ENCODE measurements around the gene GATA5. TPM values are rescaled to one million over a fixed set of nuclear protein-coding genes. Genes with fewer than 3 reads are reported as not detected.

GATA5 gene
- total and polyA plus RNA-seq, 2 donors from 2014 or later: 1.0 to 6.9 TPM

DNA sequence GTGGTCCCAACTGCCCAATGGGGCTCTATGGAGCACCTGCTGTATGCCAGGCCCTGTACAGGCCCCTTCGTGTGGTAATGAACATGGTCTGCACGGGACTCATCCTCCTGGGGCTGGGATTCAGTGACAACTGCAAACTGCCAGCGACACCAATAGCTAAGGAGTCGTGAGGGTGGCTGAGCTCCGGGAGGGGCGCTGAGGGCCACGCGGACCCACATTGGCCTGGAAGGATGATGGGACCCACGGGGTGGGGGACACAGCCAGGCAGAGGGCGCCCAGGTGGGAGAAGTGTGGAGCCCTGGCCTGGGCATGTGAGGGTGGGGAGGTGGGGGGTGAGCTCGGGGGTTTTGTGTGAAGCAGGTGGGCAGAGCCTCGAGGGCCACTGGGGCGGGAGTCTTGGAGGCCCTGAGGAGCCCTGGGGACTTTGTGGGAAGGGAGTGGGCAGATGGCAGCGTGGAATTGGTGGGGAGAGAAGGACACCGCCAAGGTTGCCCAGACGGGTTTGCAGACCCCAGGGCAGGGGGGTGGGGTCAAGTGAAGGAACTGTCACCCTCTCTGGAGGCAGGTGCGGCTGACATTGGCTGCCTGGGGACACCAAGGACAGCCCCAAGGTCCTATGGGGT is 22.5 kb downstream of the GATA5 start:
- Histone ChIP-seq H3K36me3 (ENCODE audit: control insufficient read depth in 2 of 3, insufficient read depth in 3 of 3, low read length in 3 of 3) (no peaks in the 10 kb centered on the region), H3K9me3 (ENCODE audit: control insufficient read depth in 2 of 3, insufficient read depth in 1 of 3, low read length in 3 of 3) (no peaks in the 10 kb centered on the region), H3K27me3 (ENCODE audit: control insufficient read depth, insufficient read depth, low read length) (no peaks in the 10 kb centered on the region), H3K27ac (ENCODE audit: low read depth in 2 of 2, low read length in 2 of 2) (peak overlapping the region in 1 of 2 donors; percentile 17), H3K9ac (ENCODE audit: low read length in 3 of 3) (no peak overlapping the region), H3K4me3 (ENCODE audit: low read length in 3 of 3) (no peak overlapping the region), H3K4me1 (ENCODE audit: control insufficient read depth in 2 of 3, insufficient read depth in 2 of 3, low read depth in 1 of 3, low read length in 3 of 3) (peaks cover 0 to 10% (median 0%) of the 10 kb centered on the region in 3 donors)
- FAIRE-seq: no peak
- TF ChIP-seq, protein P1, sequence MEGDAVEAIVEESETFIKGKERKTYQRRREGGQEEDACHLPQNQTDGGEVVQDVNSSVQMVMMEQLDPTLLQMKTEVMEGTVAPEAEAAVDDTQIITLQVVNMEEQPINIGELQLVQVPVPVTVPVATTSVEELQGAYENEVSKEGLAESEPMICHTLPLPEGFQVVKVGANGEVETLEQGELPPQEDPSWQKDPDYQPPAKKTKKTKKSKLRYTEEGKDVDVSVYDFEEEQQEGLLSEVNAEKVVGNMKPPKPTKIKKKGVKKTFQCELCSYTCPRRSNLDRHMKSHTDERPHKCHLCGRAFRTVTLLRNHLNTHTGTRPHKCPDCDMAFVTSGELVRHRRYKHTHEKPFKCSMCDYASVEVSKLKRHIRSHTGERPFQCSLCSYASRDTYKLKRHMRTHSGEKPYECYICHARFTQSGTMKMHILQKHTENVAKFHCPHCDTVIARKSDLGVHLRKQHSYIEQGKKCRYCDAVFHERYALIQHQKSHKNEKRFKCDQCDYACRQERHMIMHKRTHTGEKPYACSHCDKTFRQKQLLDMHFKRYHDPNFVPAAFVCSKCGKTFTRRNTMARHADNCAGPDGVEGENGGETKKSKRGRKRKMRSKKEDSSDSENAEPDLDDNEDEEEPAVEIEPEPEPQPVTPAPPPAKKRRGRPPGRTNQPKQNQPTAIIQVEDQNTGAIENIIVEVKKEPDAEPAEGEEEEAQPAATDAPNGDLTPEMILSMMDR (IDR thresholded peaks at IDR 0.05; ENCODE audit: borderline replicate concordance, extremely low read depth, insufficient read depth): no peak
- no peak for DNase-seq
- intact Hi-C loops (cut with DNase I): no loop called here

- Histone ChIP-seq H3K27me3 (ENCODE audit: control insufficient read depth, insufficient read depth, low read length) (no peaks in the 10 kb centered on the region), H3K4me1 (ENCODE audit: control insufficient read depth in 2 of 3, insufficient read depth in 2 of 3, low read depth in 1 of 3, low read length in 3 of 3) (peaks cover 0 to 10% (median 0%) of the 10 kb centered on the region in 3 donors), H3K9ac (ENCODE audit: low read length in 3 of 3) (no peak overlapping the region), H3K4me3 (ENCODE audit: low read length in 3 of 3) (no peak overlapping the region), H3K27ac (ENCODE audit: low read depth in 2 of 2, low read length in 2 of 2) (no peak overlapping the region), H3K36me3 (ENCODE audit: control insufficient read depth in 2 of 3, insufficient read depth in 3 of 3, low read length in 3 of 3) (no peaks in the 10 kb centered on the region), H3K9me3 (ENCODE audit: control insufficient read depth in 2 of 3, insufficient read depth in 1 of 3, low read length in 3 of 3) (no peaks in the 10 kb centered on the region)
- DNase-seq (no peak), FAIRE-seq (no peak)
- intact Hi-C loops (cut with DNase I): no loop called here
- TF ChIP-seq, protein P1 (IDR thresholded peaks at IDR 0.05; ENCODE audit: borderline replicate concordance, extremely low read depth, insufficient read depth): no peak
These were observed 23.2 kb downstream of the GATA5 start for GRCh38 chr20:62452475-62453095.

DNA sequence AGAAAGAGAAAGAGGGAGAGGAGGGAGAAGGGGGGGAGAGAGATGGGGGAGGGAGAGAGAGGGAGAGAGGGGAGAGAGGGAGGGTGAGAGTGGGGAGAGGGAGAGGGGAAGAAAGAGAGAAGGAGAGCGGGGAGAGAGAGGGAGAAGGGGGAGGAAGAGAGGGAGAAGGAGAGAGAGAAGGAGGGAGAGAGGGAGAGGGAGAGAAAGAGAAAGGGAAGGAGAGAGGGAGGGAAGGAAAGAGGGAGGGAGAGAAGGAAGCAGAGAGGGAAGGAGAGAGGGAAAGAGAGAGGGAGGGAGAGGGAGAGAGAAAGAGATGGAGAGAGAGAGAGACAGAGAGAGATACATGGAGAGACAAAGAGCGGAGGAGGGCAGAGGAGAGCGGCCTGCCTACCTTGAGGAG is 23.8 kb downstream of the GATA5 start:
- peaks cover 0 to 10% (median 0%) of the 10 kb centered on the region in 3 donors for H3K4me1 ChIP-seq (ENCODE audit: control insufficient read depth in 2 of 3, insufficient read depth in 2 of 3, low read depth in 1 of 3, low read length in 3 of 3)
- DNase-seq: no peak
- no peak for FAIRE-seq
- TF ChIP-seq, protein P1 (IDR thresholded peaks at IDR 0.05; ENCODE audit: borderline replicate concordance, extremely low read depth, insufficient read depth): no peak
- no peak overlapping the region for H3K9ac ChIP-seq (ENCODE audit: low read length in 3 of 3)
- no peaks in the 10 kb centered on the region for H3K9me3 ChIP-seq (ENCODE audit: control insufficient read depth in 2 of 3, insufficient read depth in 1 of 3, low read length in 3 of 3)
- intact Hi-C loops (cut with DNase I): no loop called here
- H3K36me3 ChIP-seq (ENCODE audit: control insufficient read depth in 2 of 3, insufficient read depth in 3 of 3, low read length in 3 of 3): no peaks in the 10 kb centered on the region
- H3K4me3 ChIP-seq (ENCODE audit: low read length in 3 of 3): no peak overlapping the region
- no peaks in the 10 kb centered on the region for H3K27me3 ChIP-seq (ENCODE audit: control insufficient read depth, insufficient read depth, low read length)
- no peak overlapping the region for H3K27ac ChIP-seq (ENCODE audit: low read depth in 2 of 2, low read length in 2 of 2)

All from kidney (tissue), 14 donors.